Breast epithelium (tissue), 3 donors: ENCODE results near the gene PTPRK.

Experiments used
- CTCF ChIP-seq, 3 donors: fragments of 450-650 bp; IDR thresholded peaks; one replicate each; pipeline ENCODE4 v1.5.1; 2016 to 2017; ENCODE audit warnings: antibody characterized with exemption in 3 of 3, mild to moderate bottlenecking in 3 of 3, moderate library complexity in 3 of 3
- POLR2A ChIP-seq: fragments of 450-650 bp; IDR thresholded peaks from one replicate; pipeline ENCODE4 v1.6.1; 2016; ENCODE audit warnings: antibody characterized with exemption, mild to moderate bottlenecking, moderate library complexity
- POLR2AphosphoS5 ChIP-seq, 3 donors: sonication (generic); formaldehyde crosslinking; IDR thresholded peaks; one replicate each; pipeline ENCODE4 v1.6.1; 2017; ENCODE audit warnings: antibody characterized with exemption in 3 of 3

- TF ChIP-seq CTCF (IDR thresholded peaks at IDR 0.05) (no peak), POLR2AphosphoS5 (IDR thresholded peaks at IDR 0.05) (no peak), POLR2A (no peak)
These were observed 186.7 kb downstream of the PTPRK start for GRCh38 chr6:128333581-128334223.
